ENCODE data around the gene ABCC5. TPM values are rescaled to one million over a fixed set of nuclear protein-coding genes. Genes with fewer than 3 reads are reported as not detected.

Gene ABCC5
- 13.2 and 24.7 TPM in 2 replicates for total RNA-seq

GRCh38 chr3:184017672-184018423 lies at the start of gene ABCC5:
TSS of gene ABCC5 (minus strand) at chr3:184017884. CDS start at chr3:184014392, 3,492 bp downstream.

DNA sequence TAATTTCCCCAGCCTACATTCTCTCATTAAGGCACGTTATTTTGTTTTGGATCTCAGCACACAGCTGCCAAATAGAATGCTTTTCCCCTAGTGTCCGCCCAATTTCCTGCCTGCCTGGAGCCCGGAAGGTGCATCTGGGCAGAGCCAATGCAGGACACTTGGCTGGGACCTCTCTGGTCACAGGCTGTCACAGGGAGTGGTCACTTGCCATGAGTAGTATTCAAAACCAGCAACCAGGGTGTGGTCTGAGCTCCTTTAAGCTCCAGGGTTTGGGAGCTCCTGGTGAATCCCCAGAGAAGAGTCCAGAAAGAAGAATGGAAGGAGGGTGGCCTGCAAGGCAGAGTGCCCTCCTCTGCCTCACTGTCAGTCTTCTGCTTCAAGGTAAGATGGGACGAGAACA lies 35.1 kb upstream of the ABCC5 start, which contains the start of gene HTR3C:
Gene HTR3C, plus strand, starts transcription at position 281 of the 400 bp plus-strand sequence. Its CDS starts 34 bp downstream, at position 315.

GRCh38 chr3:184031187-184031792 lies 13.6 kb upstream of the ABCC5 start, which contains the start of gene HTR3D:
TSS of gene HTR3D (plus strand) at chr3:184031742. CDS start at chr3:184031742, 0 bp downstream.

GRCh38 chr3:183884427-183885296 lies 133.0 kb downstream of the ABCC5 start, which contains the start of gene PARL:
TSS of gene PARL (minus strand) at chr3:183884880. CDS start at chr3:183884846, 34 bp downstream.

Other genes starting within 250 kb of the ABCC5 start
- gene MAP6D1, start 192.3 kb downstream of the ABCC5 start, total RNA-seq: 0.57 and 1.6 TPM in 2 replicates
- 40.9 and 42.2 TPM in 2 replicates for gene PARL, start 133.0 kb downstream of the ABCC5 start, total RNA-seq
- not detected in 2 replicates for gene HTR3D, start 13.9 kb upstream of the ABCC5 start, total RNA-seq
- gene HTR3C, start 35.2 kb upstream of the ABCC5 start, total RNA-seq: not detected in 2 replicates
- not detected in 2 replicates for gene HTR3E, start 79.2 kb upstream of the ABCC5 start, total RNA-seq
- gene EIF2B5, start 117.5 kb upstream of the ABCC5 start, total RNA-seq: 27.3 and 29.0 TPM in 2 replicates
- gene DVL3, start 137.5 kb upstream of the ABCC5 start, total RNA-seq: 26.2 and 44.7 TPM in 2 replicates
- 773 and 801 TPM in 2 replicates for gene AP2M1, start 157.0 kb upstream of the ABCC5 start, total RNA-seq
- gene ABCF3, start 168.3 kb upstream of the ABCC5 start, total RNA-seq: 44.7 and 64.9 TPM in 2 replicates
- gene VWA5B2, start 211.7 kb upstream of the ABCC5 start, total RNA-seq: not detected in 2 replicates
- gene ALG3, start 231.1 kb upstream of the ABCC5 start, total RNA-seq: 23.5 and 25.0 TPM in 2 replicates
- gene EEF1AKMT4, start 231.8 kb upstream of the ABCC5 start, total RNA-seq: 3.4 and 4.8 TPM in 2 replicates
- 0.09 and 0.14 TPM in 2 replicates for gene CAMK2N2, start 243.7 kb upstream of the ABCC5 start, total RNA-seq

Measured in smooth muscle cell of bladder (primary cell).